22Rv1 (cell line): Measurements from ENCODE around the gene UQCRHL.

ENCODE experiments used
- CTCF ChIP-seq: fragments of 450-650 bp; IDR thresholded peaks from 2 replicates; pipeline ENCODE4 v1.5.1; 2017; ENCODE audit warnings: mild to moderate bottlenecking
- ZFX ChIP-seq: fragments of 450-650 bp; IDR thresholded peaks from 2 replicates; pipeline ENCODE4 v1.6.1; 2017; ENCODE audit warnings: antibody characterized with exemption, borderline replicate concordance

DNA sequence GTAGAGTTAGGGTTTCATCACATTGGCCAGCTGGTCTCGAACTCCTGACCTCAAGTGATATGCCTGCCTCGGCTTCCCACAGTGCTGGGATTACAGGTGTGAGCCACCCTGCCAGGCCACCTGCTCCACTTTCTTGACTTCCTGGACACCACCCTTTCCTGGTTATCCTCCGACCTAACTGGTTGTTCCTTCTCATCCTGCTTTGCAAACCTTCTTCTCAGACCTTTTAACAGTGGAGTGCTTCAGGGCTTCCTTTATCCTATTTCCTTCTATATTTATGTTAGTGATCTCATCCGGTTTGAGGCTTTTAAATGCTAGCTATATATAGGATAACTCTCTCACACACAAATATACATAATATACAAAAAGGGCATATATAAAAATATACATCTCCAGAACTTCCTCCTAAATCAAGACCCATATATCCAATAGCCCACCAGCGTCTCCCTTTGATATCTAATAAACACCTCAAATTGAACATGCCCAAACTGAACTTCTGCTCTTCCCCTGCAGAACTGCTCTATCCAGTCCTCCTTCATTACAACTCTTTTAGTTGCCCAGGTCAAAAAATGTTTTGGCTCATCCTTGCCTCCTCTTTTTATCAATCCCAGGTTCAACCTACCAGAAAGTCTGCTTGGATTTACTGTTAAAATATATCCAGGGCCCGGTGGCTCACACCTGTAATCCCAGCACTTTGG lies 19.5 kb upstream of the UQCRHL start:
- TF ChIP-seq CTCF (no peak), ZFX (no peak)
